IMR-90 (cell line): ENCODE data around the gene IFI35. TPM values are rescaled to one million over a fixed set of nuclear protein-coding genes. Genes with fewer than 3 reads are reported as not detected.

ENCODE experiments used
- ATAC-seq: fragments of 200-7000 bp; cut with Tn5 transposase; 2 replicates; pipeline ENCODE4 v1.9.1; 2020; ENCODE audit warnings: low read depth, mild to moderate bottlenecking, moderate library complexity
- BruUV-seq: library from RNA; stranded (reverse); fragments of 400-500 nt; replicated peaks from 2 replicates; lab custom pipeline; 2021; lab: Mats Ljungman, UMichigan
- CTCF ChIA-PET: fragments of 300-600 bp; formaldehyde crosslinking; extraction: SDS; loops from one replicate; lab custom pipeline; 2021; ENCODE audit warnings: antibody characterized with exemption; lab: Yijun Ruan, JAX
- POLR2A ChIA-PET: fragments of 300-600 bp; sonication (Branson Sonifier 250); formaldehyde crosslinking; loops from one replicate; lab custom pipeline; 2022; ENCODE audit warnings: antibody characterized with exemption; ENCODE audit not compliant: unreplicated experiment; lab: Charles Lee
- DNase-seq: peaks from one replicate; pipeline ENCODE4 v3.0.0; 2013
- H2AFZ ChIP-seq: replicated peaks from 2 replicates; pipeline ENCODE3; 2013; ENCODE audit warnings: low read length, mild to moderate bottlenecking; ENCODE audit not compliant: poor library complexity
- H2AK5ac ChIP-seq: 2 replicates; pipeline ENCODE4 v1.6.1; 2013; ENCODE audit warnings: low read depth, low read length, inconsistent platforms
- H2AK9ac ChIP-seq: replicated peaks from 2 replicates; pipeline ENCODE3; 2013; ENCODE audit warnings: mild to moderate bottlenecking, low read depth, low read length, moderate library complexity; ENCODE audit not compliant: poor library complexity
- H2BK120ac ChIP-seq: 2 replicates; pipeline ENCODE4 v1.6.1; 2013; ENCODE audit warnings: low read depth, low read length, inconsistent platforms
- H2BK15ac ChIP-seq: 3 replicates; pipeline ENCODE4 v1.6.1; 2013; ENCODE audit warnings: low read depth, low read length, inconsistent platforms
- H2BK20ac ChIP-seq: 2 replicates; pipeline ENCODE4 v1.6.1; 2013; ENCODE audit warnings: low read depth, mild to moderate bottlenecking, inconsistent platforms, low read length, moderate library complexity
- H2BK5ac ChIP-seq: 2 replicates; pipeline ENCODE4 v1.6.1; 2013; ENCODE audit warnings: mild to moderate bottlenecking, low read depth, low read length, inconsistent platforms; ENCODE audit not compliant: poor library complexity, severe bottlenecking
- H3K14ac ChIP-seq: replicated peaks from 2 replicates; pipeline ENCODE4 v1.6.1; 2013; ENCODE audit warnings: low read depth, low read length, inconsistent platforms
- H3K18ac ChIP-seq: 2 replicates; pipeline ENCODE4 v1.6.1; 2013; ENCODE audit warnings: low read depth, low read length, control low read depth
- H3K23ac ChIP-seq: 2 replicates; pipeline ENCODE4 v1.6.1; 2013; ENCODE audit warnings: low read depth, low read length, inconsistent platforms
- H3K27ac ChIP-seq: 2 replicates; pipeline ENCODE4 v1.5.1; 2013; ENCODE audit warnings: mild to moderate bottlenecking, control low read depth, low read length; ENCODE audit not compliant: insufficient read depth
- H3K27me3 ChIP-seq: 2 replicates; pipeline ENCODE4 v1.6.1; 2013; ENCODE audit warnings: low read length; ENCODE audit not compliant: control insufficient read depth, insufficient read depth
- H3K36me3 ChIP-seq: 2 replicates; pipeline ENCODE4 v1.6.1; 2013; ENCODE audit warnings: low read length, mixed read lengths; ENCODE audit not compliant: control insufficient read depth, insufficient read depth
- H3K4ac ChIP-seq: 2 replicates; pipeline ENCODE4 v1.6.1; 2013; ENCODE audit warnings: low read depth, low read length, inconsistent platforms
- H3K4me1 ChIP-seq: 2 replicates; pipeline ENCODE4 v1.6.1; 2013; ENCODE audit warnings: low read length, mixed read lengths; ENCODE audit not compliant: control insufficient read depth, insufficient read depth
- H3K4me2 ChIP-seq: 2 replicates; pipeline ENCODE4 v1.6.1; 2013; ENCODE audit warnings: low read depth, mild to moderate bottlenecking, control low read depth, low read length, moderate library complexity
- H3K4me3 ChIP-seq: 2 replicates; pipeline ENCODE4 v1.5.1; 2013; ENCODE audit warnings: low read depth, mild to moderate bottlenecking, control low read depth, low read length, moderate library complexity; ENCODE audit not compliant: insufficient read depth
- H3K56ac ChIP-seq: 2 replicates; pipeline ENCODE4 v1.6.1; 2013; ENCODE audit warnings: low read length, inconsistent platforms; ENCODE audit not compliant: insufficient read depth; ENCODE audit errors: extremely low read depth
- H3K79me1 ChIP-seq, 2 experiments: 2 replicates each; pipeline ENCODE4 v1.6.1; 2013; ENCODE audit warnings: low read length in 2 of 2, inconsistent platforms in 1 of 2, low read depth in 1 of 2
- H3K9ac ChIP-seq: 2 replicates; pipeline ENCODE4 v1.6.1; 2013; ENCODE audit warnings: low read depth, low read length, control low read depth
- H3K9me1 ChIP-seq: 2 replicates; pipeline ENCODE4 v1.6.1; 2013; ENCODE audit warnings: low read length, inconsistent platforms; ENCODE audit not compliant: insufficient read depth
- H3K9me3 ChIP-seq: 2 replicates; pipeline ENCODE4 v1.6.1; 2013; ENCODE audit warnings: low read length; ENCODE audit not compliant: control insufficient read depth, insufficient read depth
- H4K20me1 ChIP-seq: 2 replicates; pipeline ENCODE4 v1.6.1; 2013; ENCODE audit warnings: low read length, inconsistent platforms; ENCODE audit not compliant: insufficient read depth
- H4K5ac ChIP-seq: 2 replicates; pipeline ENCODE4 v1.6.1; 2013; ENCODE audit warnings: mild to moderate bottlenecking, low read depth, low read length, control low read depth
- H4K8ac ChIP-seq, 2 experiments: 2 replicates each; pipeline ENCODE4 v1.6.1; 2013; ENCODE audit warnings: low read depth in 2 of 2, low read length in 2 of 2, control low read depth in 1 of 2, inconsistent platforms in 1 of 2
- H4K91ac ChIP-seq: 2 replicates; pipeline ENCODE4 v1.6.1; 2013; ENCODE audit warnings: low read depth, low read length, inconsistent platforms; ENCODE audit not compliant: insufficient read depth
- BHLHE40 ChIP-seq: fragments of 150-350 bp; IDR thresholded peaks from 2 replicates; pipeline ENCODE4 v1.6.1; 2016; ENCODE audit warnings: mild to moderate bottlenecking, low read depth, low read length
- CHD1 ChIP-seq: IDR thresholded peaks from 2 replicates; pipeline ENCODE4 v1.6.1; 2012; ENCODE audit warnings: low read depth, low read length, improper control_type of control experiment
- FOS ChIP-seq: fragments of 150-350 bp; IDR thresholded peaks from 2 replicates; pipeline ENCODE4 v1.6.1; 2016; ENCODE audit warnings: low read depth, low read length
- MAFK ChIP-seq: IDR thresholded peaks from 2 replicates; pipeline ENCODE4 v1.6.1; 2012; ENCODE audit warnings: low read depth, low read length, improper control_type of control experiment
- MXI1 ChIP-seq: IDR thresholded peaks from 2 replicates; pipeline ENCODE4 v1.6.1; 2012; ENCODE audit warnings: low read depth, mild to moderate bottlenecking, low read length, moderate library complexity, borderline replicate concordance
- POLR2A ChIP-seq: IDR thresholded peaks from 2 replicates; pipeline ENCODE4 v1.6.1; 2012; ENCODE audit warnings: mild to moderate bottlenecking, low read depth, low read length
- RAD21 ChIP-seq: IDR thresholded peaks from 2 replicates; pipeline ENCODE4 v1.6.1; 2012; ENCODE audit warnings: low read length, improper control_type of control experiment
- RCOR1 ChIP-seq: IDR thresholded peaks from 2 replicates; pipeline ENCODE4 v1.6.1; 2012; ENCODE audit warnings: mild to moderate bottlenecking, low read length, improper control_type of control experiment; ENCODE audit not compliant: insufficient replicate concordance
- RFX5 ChIP-seq: IDR thresholded peaks from 2 replicates; pipeline ENCODE4 v1.8.0; 2012; ENCODE audit warnings: low read depth, mild to moderate bottlenecking, low read length, moderate library complexity
- SMC3 ChIP-seq: fragments of 150-350 bp; IDR thresholded peaks from 2 replicates; pipeline ENCODE4 v1.6.1; 2016; ENCODE audit warnings: low read depth, mild to moderate bottlenecking, antibody characterized with exemption, low read length, moderate library complexity
- WGBS, 2 experiments: methylation state at CpG; one replicate each; pipeline versions ENCODE4 v1.1.5 to v1.1.7; 2013; ENCODE audit warnings: missing lambda C conversion rate in 2 of 2; ENCODE audit not compliant: insufficient read length in 1 of 2; ENCODE audit errors: extremely low coverage in 2 of 2; 5-methylcytosine and 5-hydroxymethylcytosine counted together
- dilution Hi-C: fragments of 300-500 bp; cut with HindIII; formaldehyde crosslinking; loops from one replicate; pipeline ENCODE4 v1.14.3; 2018; ENCODE audit warnings: low sequenced_read_pairs; ENCODE audit not compliant: unreplicated experiment
- in situ Hi-C: fragments of 300-500 bp; cut with MboI; formaldehyde crosslinking; loops from 3 replicates; pipeline ENCODE4 v1.14.3; 2019; ENCODE audit warnings: low sequenced_read_pairs, inconsistent platforms, mixed read lengths
- intact Hi-C: fragments of 100-400 bp; cut with micrococcal nuclease; formaldehyde crosslinking; loops from 2 replicates; pipeline ENCODE4 v1.10.0; 2022
- polyA plus RNA-seq, 3 experiments: library from polyadenylated mRNA; depleted of rRNA; stranded (reverse); fragments of >200 nt; gene quantifications; 2 replicates each; pipeline ENCODE4 v1.2.3, GENCODE V29; 2012; ENCODE audit warnings: low replicate concordance in 1 of 3
- total RNA-seq: library from RNA; depleted of rRNA; stranded (reverse); fragments of >200 nt; gene quantifications from 2 replicates; pipeline ENCODE4 v1.2.3, GENCODE V29; 2012
- TF ChIP-seq, protein P1 (sequence below): fragments of 150-350 bp; IDR thresholded peaks from 2 replicates; pipeline ENCODE4 v1.6.1; 2017; ENCODE audit warnings: mild to moderate bottlenecking, antibody characterized with exemption, low read length, low read depth
- TF ChIP-seq, protein P2 (sequence below): conservative IDR thresholded peaks from 2 replicates; pipeline ENCODE4 v1.5.1; 2012; ENCODE audit warnings: mild to moderate bottlenecking, low read depth, low read length, improper control_type of control experiment
- TF ChIP-seq, protein P3 (sequence below): fragments of 150-350 bp; IDR thresholded peaks from 2 replicates; pipeline ENCODE4 v1.6.1; 2016; ENCODE audit warnings: low read depth, mild to moderate bottlenecking, low read length, moderate library complexity, borderline replicate concordance

IFI35 gene
- total and polyA plus RNA-seq, 2 of the 4 experiments (the other 2 are of a cell fraction): 15.8 to 17.0 TPM

DNA sequence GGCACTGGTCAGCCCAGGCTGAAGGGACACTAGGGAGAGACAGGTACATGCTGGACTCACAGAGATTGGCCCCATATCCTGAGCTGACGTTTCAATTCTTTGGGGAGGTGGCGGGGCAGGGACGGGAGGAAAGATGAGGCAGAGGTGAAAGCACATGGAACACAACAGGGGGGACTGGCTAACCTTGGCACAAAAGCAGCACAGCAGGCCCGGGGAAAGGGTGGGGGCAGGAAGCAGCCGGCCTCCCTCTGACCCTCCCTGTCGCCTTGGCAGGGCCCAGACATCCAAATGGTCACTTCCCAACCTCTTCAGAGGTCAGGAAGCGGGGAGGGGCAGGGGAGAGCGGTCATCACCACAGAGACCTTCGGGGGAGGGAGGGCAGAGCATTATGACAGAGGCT, 9.0 kb downstream of the IFI35 start:
- in situ Hi-C loops (no loop called here), dilution Hi-C loops (no loop called here), intact Hi-C loops (no loop called here)
- ChIA-PET POLR2A (no interaction called here), CTCF (no interaction called here)
- Histone ChIP-seq H4K8ac (no peak overlapping the region), H4K20me1 (peaks cover 32% of the 10 kb centered on the region; the same call in 1 of the 2 replicates), H3K4me1 (peaks cover 12% of the 10 kb centered on the region), H2BK20ac (no peak overlapping the region), H3K36me3 (peaks cover 59% of the 10 kb centered on the region), H3K18ac (no peak overlapping the region), H2AFZ (no peak overlapping the region), H3K4me3 (no peak overlapping the region), H4K91ac (no peak overlapping the region), H3K9me3 (no peaks in the 10 kb centered on the region), H2BK15ac (no peak overlapping the region), H3K56ac (no peak overlapping the region), H3K27ac (no peak overlapping the region), H4K5ac (no peak overlapping the region), H3K9ac (no peak overlapping the region), H3K23ac (no peak overlapping the region), H3K4me2 (no peak overlapping the region), H3K14ac (no peak overlapping the region), H3K9me1 (peaks cover 30% of the 10 kb centered on the region), H3K4ac (no peak overlapping the region), H3K79me1 (peaks cover 15 to 53% of the 10 kb centered on the region in 2 experiments; a peak in 2 of 4 replicates), H2BK5ac (no peak overlapping the region), H2BK120ac (no peak overlapping the region), H2AK5ac (no peak overlapping the region), H3K27me3 (no peaks in the 10 kb centered on the region), H2AK9ac (no peak overlapping the region)
- no CpG with 5 or more reads among the region's 9 CpGs for WGBS, 2 experiments
- DNase-seq (no peak), ATAC-seq (no peak)
- BruUV-seq: no TSS peak
- no peak for TF ChIP-seq BHLHE40
- no peak for TF ChIP-seq CHD1
- no peak for TF ChIP-seq MXI1
- no peak for TF ChIP-seq RFX5
- TF ChIP-seq, protein P1, sequence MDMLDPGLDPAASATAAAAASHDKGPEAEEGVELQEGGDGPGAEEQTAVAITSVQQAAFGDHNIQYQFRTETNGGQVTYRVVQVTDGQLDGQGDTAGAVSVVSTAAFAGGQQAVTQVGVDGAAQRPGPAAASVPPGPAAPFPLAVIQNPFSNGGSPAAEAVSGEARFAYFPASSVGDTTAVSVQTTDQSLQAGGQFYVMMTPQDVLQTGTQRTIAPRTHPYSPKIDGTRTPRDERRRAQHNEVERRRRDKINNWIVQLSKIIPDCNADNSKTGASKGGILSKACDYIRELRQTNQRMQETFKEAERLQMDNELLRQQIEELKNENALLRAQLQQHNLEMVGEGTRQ: no peak
- TF ChIP-seq SMC3: no peak
- TF ChIP-seq, protein P2, sequence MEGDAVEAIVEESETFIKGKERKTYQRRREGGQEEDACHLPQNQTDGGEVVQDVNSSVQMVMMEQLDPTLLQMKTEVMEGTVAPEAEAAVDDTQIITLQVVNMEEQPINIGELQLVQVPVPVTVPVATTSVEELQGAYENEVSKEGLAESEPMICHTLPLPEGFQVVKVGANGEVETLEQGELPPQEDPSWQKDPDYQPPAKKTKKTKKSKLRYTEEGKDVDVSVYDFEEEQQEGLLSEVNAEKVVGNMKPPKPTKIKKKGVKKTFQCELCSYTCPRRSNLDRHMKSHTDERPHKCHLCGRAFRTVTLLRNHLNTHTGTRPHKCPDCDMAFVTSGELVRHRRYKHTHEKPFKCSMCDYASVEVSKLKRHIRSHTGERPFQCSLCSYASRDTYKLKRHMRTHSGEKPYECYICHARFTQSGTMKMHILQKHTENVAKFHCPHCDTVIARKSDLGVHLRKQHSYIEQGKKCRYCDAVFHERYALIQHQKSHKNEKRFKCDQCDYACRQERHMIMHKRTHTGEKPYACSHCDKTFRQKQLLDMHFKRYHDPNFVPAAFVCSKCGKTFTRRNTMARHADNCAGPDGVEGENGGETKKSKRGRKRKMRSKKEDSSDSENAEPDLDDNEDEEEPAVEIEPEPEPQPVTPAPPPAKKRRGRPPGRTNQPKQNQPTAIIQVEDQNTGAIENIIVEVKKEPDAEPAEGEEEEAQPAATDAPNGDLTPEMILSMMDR: no peak
- TF ChIP-seq FOS: no peak
- TF ChIP-seq, protein P3, sequence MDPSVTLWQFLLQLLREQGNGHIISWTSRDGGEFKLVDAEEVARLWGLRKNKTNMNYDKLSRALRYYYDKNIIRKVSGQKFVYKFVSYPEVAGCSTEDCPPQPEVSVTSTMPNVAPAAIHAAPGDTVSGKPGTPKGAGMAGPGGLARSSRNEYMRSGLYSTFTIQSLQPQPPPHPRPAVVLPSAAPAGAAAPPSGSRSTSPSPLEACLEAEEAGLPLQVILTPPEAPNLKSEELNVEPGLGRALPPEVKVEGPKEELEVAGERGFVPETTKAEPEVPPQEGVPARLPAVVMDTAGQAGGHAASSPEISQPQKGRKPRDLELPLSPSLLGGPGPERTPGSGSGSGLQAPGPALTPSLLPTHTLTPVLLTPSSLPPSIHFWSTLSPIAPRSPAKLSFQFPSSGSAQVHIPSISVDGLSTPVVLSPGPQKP: no peak
- TF ChIP-seq POLR2A: no peak
- no peak for TF ChIP-seq RAD21
- TF ChIP-seq RCOR1: no peak
- no peak for TF ChIP-seq MAFK
